Measurements from ENCODE around the gene FAM13B. TPM values are rescaled to one million over a fixed set of nuclear protein-coding genes. Genes with fewer than 3 reads are reported as not detected.

Gene FAM13B
- total and polyA plus RNA-seq, 2 experiments from 2014 or later: 8.1 to 22.7 TPM

DNA sequence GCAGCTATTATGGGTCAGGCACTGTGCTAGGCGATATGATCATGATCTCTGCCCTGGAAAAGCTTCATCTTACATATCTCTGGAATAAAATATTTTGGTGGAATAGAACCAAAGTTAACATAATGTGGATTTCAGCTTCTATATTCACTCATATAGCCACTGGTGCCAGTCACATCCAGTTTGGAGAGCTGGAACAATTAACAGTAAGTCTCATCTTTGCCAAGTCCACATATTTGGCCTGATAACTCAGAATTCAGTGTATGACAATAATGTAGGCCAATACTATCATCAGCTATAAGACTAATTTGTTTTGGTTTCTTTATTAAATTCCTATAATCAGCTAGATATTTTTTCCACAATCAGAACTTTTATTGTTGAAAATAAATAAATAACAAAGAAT is 5.9 kb upstream of the FAM13B start:
- no peaks in the 10 kb centered on the region for H3K79me2 ChIP-seq
- no peak overlapping the region for H3K27ac ChIP-seq
- H3K36me3 ChIP-seq (replicated peaks; ENCODE audit: insufficient read depth, low read depth): no peaks in the 10 kb centered on the region
- H3K4me3 ChIP-seq: no peak overlapping the region
- H3K4me1 ChIP-seq (ENCODE audit: insufficient read depth): peaks cover 6% of the 10 kb centered on the region
- no peaks in the 10 kb centered on the region for H4K20me1 ChIP-seq (ENCODE audit: insufficient read depth, poor library complexity, severe bottlenecking)
- DNase-seq (ENCODE audit: low spot score): no peak
- H3K4me2 ChIP-seq: no peak overlapping the region
- WGBS (ENCODE audit: low lambda C conversion rate, missing lambda C conversion rate): 79% methylated on average over 1 of the region's 1 CpG
- TF ChIP-seq EZH2phosphoT487 (IDR thresholded peaks at IDR 0.05; ENCODE audit: low read depth, severe bottlenecking, unreplicated experiment) (no peak), EZH2 (IDR thresholded peaks at IDR 0.05; ENCODE audit: borderline replicate concordance) (no peak)
- TF ChIP-seq, protein P1, sequence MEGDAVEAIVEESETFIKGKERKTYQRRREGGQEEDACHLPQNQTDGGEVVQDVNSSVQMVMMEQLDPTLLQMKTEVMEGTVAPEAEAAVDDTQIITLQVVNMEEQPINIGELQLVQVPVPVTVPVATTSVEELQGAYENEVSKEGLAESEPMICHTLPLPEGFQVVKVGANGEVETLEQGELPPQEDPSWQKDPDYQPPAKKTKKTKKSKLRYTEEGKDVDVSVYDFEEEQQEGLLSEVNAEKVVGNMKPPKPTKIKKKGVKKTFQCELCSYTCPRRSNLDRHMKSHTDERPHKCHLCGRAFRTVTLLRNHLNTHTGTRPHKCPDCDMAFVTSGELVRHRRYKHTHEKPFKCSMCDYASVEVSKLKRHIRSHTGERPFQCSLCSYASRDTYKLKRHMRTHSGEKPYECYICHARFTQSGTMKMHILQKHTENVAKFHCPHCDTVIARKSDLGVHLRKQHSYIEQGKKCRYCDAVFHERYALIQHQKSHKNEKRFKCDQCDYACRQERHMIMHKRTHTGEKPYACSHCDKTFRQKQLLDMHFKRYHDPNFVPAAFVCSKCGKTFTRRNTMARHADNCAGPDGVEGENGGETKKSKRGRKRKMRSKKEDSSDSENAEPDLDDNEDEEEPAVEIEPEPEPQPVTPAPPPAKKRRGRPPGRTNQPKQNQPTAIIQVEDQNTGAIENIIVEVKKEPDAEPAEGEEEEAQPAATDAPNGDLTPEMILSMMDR (IDR thresholded peaks at IDR 0.05; ENCODE audit: poor library complexity): no peak
- no peaks in the 10 kb centered on the region for H3K27me3 ChIP-seq
- H3K9me2 ChIP-seq (replicated peaks; ENCODE audit: insufficient read depth): no peaks in the 10 kb centered on the region
- no peaks in the 10 kb centered on the region for H3K9me3 ChIP-seq (ENCODE audit: low read depth)
- no peak overlapping the region for H2AFZ ChIP-seq

DNA sequence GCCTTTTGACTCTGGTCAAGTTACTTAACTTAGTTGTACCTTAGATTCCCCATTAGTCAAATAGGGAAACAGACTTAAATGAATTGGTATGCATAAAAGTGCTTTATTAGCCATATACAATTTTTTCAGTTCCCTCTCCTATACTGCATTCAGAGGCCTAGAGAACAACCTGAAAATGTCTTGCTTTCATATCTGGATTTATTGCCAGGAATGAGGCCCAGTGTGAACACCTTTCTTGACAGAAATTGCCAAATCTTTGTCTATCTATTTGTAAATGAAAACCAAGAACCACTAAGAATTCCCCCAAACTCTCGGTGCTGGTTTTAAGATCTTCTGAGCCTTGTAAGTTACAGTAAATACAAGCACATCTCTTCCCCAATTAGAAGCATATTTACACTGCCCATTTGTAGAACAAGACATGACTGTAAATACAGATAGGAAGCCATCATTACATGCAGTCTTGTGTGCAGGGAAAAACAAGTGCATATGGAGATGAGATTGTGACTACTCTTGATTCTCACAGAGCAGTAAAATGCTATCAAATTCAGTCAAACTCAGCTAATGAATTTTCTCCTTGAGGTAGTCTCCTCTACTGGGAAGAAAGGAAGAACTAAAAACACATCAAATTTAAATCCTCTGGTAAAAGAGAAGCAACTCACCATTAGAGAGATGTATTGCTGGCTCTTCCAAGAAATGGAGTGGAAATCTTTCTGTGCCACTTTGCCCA is 5.2 kb upstream of the FAM13B start:
- Histone ChIP-seq H3K4me3 (no peak overlapping the region), H2AFZ (no peak overlapping the region), H3K27me3 (no peaks in the 10 kb centered on the region), H3K4me1 (ENCODE audit: insufficient read depth) (peaks cover 9% of the 10 kb centered on the region), H3K36me3 (replicated peaks; ENCODE audit: insufficient read depth, low read depth) (no peaks in the 10 kb centered on the region), H3K9me3 (ENCODE audit: low read depth) (no peaks in the 10 kb centered on the region), H3K4me2 (no peak overlapping the region), H3K79me2 (no peaks in the 10 kb centered on the region), H3K27ac (no peak overlapping the region), H3K9me2 (replicated peaks; ENCODE audit: insufficient read depth) (no peaks in the 10 kb centered on the region), H4K20me1 (ENCODE audit: insufficient read depth, poor library complexity, severe bottlenecking) (no peaks in the 10 kb centered on the region)
- TF ChIP-seq EZH2phosphoT487 (IDR thresholded peaks at IDR 0.05; ENCODE audit: low read depth, severe bottlenecking, unreplicated experiment) (no peak), EZH2 (IDR thresholded peaks at IDR 0.05; ENCODE audit: borderline replicate concordance) (no peak)
- TF ChIP-seq, protein P1 (IDR thresholded peaks at IDR 0.05; ENCODE audit: poor library complexity): no peak
- no peak for DNase-seq (ENCODE audit: low spot score)
- WGBS (ENCODE audit: low lambda C conversion rate, missing lambda C conversion rate): 83% methylated on average over 1 of the region's 1 CpG

DNA sequence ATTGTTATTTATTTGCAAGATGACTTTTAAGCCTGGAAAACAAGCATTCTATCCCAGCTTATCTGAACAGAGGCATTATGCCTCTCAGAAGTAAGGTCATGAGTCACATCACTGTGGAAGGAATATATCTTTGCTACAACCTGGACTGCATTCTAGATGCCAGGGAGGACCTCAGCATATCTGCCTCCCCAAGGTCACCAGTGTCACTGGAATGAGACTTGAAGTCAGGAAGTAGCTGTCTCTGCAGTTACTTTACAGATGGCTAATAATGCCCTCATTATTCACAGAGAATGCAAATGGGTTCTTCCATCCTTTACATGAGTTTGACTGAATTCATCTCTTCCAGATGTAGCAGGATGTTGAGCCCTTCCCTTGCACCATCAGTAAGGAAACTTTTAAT is 4.4 kb upstream of the FAM13B start:
- Histone ChIP-seq H3K27me3 (no peaks in the 10 kb centered on the region), H4K20me1 (ENCODE audit: insufficient read depth, poor library complexity, severe bottlenecking) (no peaks in the 10 kb centered on the region), H3K79me2 (peaks cover 2% of the 10 kb centered on the region), H3K4me3 (no peak overlapping the region), H3K9me3 (ENCODE audit: low read depth) (no peaks in the 10 kb centered on the region), H3K4me2 (no peak overlapping the region), H2AFZ (no peak overlapping the region), H3K9me2 (replicated peaks; ENCODE audit: insufficient read depth) (no peaks in the 10 kb centered on the region), H3K4me1 (ENCODE audit: insufficient read depth) (peaks cover 9% of the 10 kb centered on the region), H3K36me3 (replicated peaks; ENCODE audit: insufficient read depth, low read depth) (no peaks in the 10 kb centered on the region), H3K27ac (no peak overlapping the region)
- no peak for DNase-seq (ENCODE audit: low spot score)
- TF ChIP-seq, protein P1 (IDR thresholded peaks at IDR 0.05; ENCODE audit: poor library complexity): no peak
- TF ChIP-seq EZH2 (IDR thresholded peaks at IDR 0.05; ENCODE audit: borderline replicate concordance) (no peak), EZH2phosphoT487 (IDR thresholded peaks at IDR 0.05; ENCODE audit: low read depth, severe bottlenecking, unreplicated experiment) (no peak)

Measured in hepatocyte (in vitro differentiated cells).